H1 (cell line): ENCODE measurements around the gene PGAM2.

ENCODE experiments used
- CHD7 ChIP-seq: fragments of 300-600 bp; sonication (generic); IDR thresholded peaks from 2 replicates; pipeline ENCODE4 v1.7.1; 2012; ENCODE audit warnings: low read length, moderate library complexity, mild to moderate bottlenecking, inconsistent platforms; ENCODE audit not compliant: insufficient replicate concordance
- CTCF ChIP-seq, 3 experiments: IDR thresholded peaks; 1 replicate in 2 of 3; 2 replicates in 1 of 3; pipeline versions ENCODE4 v1.5.1 to v1.6.1; 2011; ENCODE audit warnings: low read length in 3 of 3, mild to moderate bottlenecking in 3 of 3, inconsistent platforms in 2 of 3, low read depth in 1 of 3, moderate library complexity in 1 of 3; ENCODE audit not compliant: insufficient read depth in 1 of 3; ENCODE audit errors: control extremely low read depth in 1 of 3
- EP300 ChIP-seq, 2 experiments: IDR thresholded peaks; 1 replicate in 1 of 2; 2 replicates in 1 of 2; pipeline ENCODE4 v1.6.1; 2011 to 2012; ENCODE audit warnings: low read depth in 2 of 2, low read length in 2 of 2, mild to moderate bottlenecking in 2 of 2, borderline replicate concordance in 1 of 2, inconsistent platforms in 1 of 2, moderate library complexity in 1 of 2
- HDAC6 ChIP-seq: IDR thresholded peaks from one replicate; pipeline ENCODE4 v1.7.1; 2012; ENCODE audit warnings: low read depth, mild to moderate bottlenecking, inconsistent platforms, low read length, moderate library complexity
- SRF ChIP-seq: IDR thresholded peaks from 2 replicates; pipeline ENCODE4 v1.6.1; 2011; ENCODE audit warnings: mild to moderate bottlenecking, low read depth, low read length, moderate library complexity
- TBP ChIP-seq: IDR thresholded peaks from 2 replicates; pipeline ENCODE4 v1.6.1; 2011; ENCODE audit warnings: low read depth, low read length, improper control_type of control experiment
- ZNF274 ChIP-seq: IDR thresholded peaks from 2 replicates; pipeline ENCODE4 v1.7.0; 2012; ENCODE audit warnings: low read length, borderline replicate concordance; ENCODE audit errors: extremely low read depth
- TF ChIP-seq, protein P1 (sequence below): IDR thresholded peaks from 2 replicates; pipeline ENCODE4 v1.6.1; 2012; ENCODE audit warnings: inconsistent platforms

DNA sequence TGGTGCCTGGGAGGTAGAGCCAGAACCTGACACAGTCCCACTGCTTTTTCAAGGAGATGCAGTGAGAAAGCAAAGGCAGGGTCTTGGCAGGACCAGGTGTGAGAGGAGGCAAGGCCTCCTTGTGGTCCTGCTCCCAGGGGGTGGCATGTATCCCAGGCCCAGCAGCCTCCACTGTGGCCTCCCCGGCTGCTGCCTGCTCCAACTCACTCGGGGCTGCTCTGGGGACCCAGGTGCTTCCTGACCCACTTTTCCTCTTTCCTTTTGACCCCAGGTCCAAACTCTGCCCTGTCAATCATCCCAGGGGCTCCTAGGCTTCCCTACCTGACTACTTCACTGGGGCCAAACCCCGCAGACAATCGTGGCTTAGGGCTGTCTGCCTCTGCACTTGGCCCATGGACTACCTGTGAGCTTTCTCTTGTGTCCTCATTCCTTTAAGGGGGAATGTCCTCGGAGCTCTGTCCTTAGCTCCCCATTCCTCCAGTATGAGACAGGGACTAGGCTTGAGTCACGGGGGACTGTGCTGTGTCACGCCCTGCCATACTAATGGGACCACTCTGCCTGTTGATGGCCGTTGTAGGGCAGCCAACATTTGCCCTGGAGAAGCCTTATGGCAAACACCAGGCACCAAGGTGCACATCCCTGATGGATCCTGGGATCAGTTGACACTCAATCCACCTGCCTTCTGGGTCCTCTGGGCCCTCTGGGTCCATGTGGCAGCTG lies 37.6 kb upstream of the PGAM2 start:
- TF ChIP-seq, protein P1, sequence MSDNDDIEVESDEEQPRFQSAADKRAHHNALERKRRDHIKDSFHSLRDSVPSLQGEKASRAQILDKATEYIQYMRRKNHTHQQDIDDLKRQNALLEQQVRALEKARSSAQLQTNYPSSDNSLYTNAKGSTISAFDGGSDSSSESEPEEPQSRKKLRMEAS, result no peak
- TF ChIP-seq CHD7 (no peak), EP300 (IDR thresholded peaks at IDR 0.05; ENCODE audit: borderline replicate concordance in 1 of 2, low read depth in 2 of 2, low read length in 2 of 2) (no peak), CTCF (IDR thresholded peaks at IDR 0.05; ENCODE audit: control extremely low read depth in 1 of 3, insufficient read depth in 1 of 3, low read depth in 1 of 3, low read length in 3 of 3) (no peak), HDAC6 (no peak), SRF (no peak), ZNF274 (no peak), TBP (no peak)
